Measurements from ENCODE around the gene TCF25. TPM values are rescaled to one million over a fixed set of nuclear protein-coding genes. Genes with fewer than 3 reads are reported as not detected.
A peak's percentile ranks its signal among the peaks of the same experiment; 100 is the strongest.
"Not testable (repeated sequence)": the region's sequence is repeated elsewhere in the genome, so short reads cannot be mapped to it uniquely, and the experiment has no call there.

TCF25 gene, protein sequence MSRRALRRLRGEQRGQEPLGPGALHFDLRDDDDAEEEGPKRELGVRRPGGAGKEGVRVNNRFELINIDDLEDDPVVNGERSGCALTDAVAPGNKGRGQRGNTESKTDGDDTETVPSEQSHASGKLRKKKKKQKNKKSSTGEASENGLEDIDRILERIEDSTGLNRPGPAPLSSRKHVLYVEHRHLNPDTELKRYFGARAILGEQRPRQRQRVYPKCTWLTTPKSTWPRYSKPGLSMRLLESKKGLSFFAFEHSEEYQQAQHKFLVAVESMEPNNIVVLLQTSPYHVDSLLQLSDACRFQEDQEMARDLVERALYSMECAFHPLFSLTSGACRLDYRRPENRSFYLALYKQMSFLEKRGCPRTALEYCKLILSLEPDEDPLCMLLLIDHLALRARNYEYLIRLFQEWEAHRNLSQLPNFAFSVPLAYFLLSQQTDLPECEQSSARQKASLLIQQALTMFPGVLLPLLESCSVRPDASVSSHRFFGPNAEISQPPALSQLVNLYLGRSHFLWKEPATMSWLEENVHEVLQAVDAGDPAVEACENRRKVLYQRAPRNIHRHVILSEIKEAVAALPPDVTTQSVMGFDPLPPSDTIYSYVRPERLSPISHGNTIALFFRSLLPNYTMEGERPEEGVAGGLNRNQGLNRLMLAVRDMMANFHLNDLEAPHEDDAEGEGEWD
- 145 and 153 TPM in 2 replicates for total RNA-seq (2014; rRNA removed; shearing (Covaris generic))

DNA sequence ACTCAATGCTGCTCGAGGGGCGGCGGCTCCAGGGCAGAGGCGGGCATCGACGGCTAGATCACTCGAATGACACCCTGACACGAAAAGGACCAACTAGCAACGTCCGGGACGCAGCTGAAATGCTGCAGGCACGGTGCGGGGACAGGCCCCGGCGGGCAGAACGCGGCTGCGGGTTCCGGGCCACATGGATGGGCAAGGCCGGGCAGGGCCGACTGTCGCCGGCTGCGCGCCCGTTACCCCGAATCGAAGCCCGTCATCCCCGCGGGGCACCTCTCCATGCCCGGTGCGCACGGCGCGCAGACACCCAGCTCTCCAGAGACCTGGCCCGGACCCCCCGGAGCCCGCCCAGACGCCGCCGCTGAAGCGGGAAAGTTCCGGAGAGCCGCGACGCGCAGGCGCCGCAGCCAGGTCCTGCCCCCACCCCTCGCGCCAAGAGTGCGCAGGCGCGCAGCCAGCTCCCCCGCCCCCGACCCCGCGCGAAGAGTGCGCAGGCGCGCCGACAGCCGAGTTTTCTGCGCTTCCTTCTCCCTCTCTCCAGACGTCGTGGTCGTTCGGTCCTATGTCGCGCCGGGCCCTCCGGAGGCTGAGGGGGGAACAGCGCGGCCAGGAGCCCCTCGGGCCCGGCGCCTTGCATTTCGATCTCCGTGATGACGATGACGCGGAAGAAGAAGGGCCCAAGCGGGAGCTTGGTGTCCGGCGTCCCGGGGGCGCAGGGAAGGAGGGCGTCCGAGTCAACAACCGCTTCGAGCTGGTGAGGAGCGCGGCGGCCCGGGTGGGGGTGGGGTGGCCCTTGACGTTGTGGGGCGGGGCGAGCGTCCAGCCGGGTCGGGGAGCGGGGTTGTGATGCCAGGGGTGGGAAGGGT, at the start of gene TCF25:
TSS of gene TCF25 (plus strand) at position 484 of the 863 bp plus-strand sequence. CDS start at position 560, 76 bp downstream.
- DNase-seq (ENCODE audit: low spot score) = peak; percentile 85

DNA sequence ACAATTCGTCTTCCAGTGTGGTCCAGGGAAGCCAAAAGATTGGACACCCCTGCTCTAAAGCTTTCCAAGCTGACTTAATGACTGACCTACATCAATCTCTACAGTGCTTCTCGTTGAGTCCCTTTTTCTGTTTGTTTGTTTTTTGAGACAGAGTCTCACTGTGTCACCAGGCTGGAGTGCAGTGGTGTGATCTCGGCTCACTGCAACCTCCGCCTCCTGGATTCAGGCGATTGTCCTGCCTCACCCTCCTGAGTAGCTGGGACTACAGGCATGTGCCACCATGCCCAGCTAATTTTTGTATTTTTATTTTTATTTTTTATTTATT, 49.6 kb upstream of the TCF25 start:
- DNase-seq (ENCODE audit: low spot score) = not testable (repeated sequence)

DNA sequence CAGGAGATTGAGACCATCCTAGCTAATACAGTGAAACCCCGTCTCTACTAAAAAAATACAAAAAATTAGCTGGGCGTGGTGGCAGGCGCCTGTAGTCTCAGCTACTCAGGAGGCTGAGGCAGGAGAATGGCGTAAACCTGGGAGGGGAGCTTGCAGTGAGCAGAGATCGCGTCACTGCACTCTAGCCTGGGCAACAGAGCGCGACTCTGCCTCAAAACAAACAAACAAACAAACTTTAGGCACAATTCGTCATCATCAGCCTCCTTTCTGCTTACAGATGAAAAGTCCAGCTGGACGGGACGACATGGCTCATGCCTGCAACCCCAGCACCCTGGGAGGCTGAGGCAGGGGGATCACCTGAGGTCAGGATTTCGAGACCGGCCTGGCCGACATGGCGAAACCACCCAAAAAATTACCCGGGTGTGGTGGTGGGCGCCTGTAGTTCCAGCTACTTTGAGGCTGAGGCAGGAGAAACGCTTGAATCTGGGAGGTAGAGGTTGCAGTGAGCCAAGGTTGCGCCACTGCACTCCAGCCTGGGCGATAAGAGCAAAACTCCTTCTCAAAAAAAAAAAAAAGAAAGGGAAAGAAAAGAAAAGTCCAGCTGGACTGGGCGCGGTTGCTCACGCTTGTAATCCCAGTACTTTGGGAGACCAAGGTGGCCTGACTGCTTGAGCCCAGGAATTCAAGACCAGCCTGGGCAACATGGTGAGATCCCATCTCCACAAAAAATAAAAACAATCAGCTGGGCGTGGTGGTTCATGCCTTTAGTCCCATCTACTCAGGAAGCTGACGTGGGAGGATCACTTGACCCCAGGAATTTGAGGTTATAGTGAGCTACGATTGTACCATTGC, 46.6 kb upstream of the TCF25 start:
- DNase-seq (ENCODE audit: low spot score) = no peak

DNA sequence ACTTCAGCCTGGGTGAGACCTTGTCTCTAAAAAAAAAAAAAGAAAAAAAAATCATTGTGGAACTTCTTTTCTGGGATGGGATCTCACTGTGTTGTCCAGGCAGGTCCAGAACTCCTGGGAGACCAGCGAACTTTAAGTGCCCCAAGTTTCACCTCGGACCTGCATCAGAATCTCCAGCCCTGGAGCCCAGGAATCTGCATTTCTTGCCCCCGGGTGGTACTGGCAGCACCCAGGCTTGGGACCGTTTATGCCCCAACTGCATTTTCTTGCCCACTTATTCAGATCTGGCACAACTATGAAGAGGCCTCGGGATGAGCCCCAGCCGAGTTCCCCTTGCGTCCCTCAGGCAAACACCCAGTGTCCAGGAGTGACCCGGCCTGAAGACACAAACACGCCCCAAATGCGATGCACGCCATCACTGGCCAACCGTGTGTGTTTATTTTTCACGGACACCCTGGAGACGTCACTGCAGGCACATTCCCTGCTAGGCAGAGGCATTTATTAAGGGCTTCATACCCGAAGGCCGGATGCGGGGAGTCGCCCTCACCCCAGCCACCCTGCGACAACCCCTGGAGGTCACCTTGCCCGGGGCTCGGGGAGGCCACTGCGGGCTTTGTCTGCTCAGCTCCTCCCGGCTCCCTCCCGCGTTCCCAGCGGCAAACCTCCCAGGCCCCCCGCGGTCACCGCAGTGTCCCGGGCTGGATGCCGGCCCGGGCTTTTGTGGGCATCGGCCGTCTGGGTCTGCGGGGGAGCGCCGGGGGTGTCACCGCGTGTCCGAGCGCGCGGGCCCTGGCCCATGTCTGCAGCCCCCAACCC, 45.8 kb upstream of the TCF25 start:
- peak; percentile 75 for DNase-seq (ENCODE audit: low spot score)

DNA sequence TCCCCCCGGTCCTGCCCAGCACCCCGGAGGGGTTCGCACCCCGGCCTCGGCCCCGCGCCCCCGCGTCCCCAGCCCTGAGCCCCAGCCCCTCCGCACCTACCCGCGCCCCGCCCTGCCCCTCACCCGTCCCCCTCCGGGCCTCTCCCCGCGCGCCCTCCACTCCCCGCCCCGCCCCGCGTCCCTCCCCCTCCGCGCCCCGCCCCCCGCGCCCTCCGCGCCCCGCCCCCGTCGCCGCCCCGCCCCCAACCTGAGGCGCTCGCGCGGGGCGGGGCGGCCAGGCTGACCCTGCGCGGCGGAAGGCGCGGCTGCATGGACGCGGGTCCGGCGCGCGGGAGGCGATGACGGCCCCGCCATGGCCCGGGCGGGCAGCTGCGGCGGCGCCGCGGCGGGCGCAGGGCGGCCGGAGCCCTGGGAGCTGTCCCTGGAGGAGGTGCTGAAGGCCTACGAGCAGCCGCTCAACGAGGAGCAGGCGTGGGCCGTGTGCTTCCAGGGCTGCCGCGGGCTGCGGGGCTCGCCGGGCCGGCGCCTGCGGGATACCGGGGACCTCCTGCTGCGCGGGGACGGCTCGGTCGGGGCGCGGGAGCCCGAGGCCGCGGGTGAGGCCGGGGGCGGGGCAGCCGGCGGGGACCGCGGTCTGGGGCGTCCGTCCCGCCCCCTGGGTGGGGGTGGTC, 45.1 kb upstream of the TCF25 start, which contains the start of gene SPIRE2:
TSS of gene SPIRE2 (plus strand) at position 277 of the 671 bp plus-strand sequence. CDS start at position 353, 76 bp downstream.
- DNase-seq (ENCODE audit: low spot score) = peak; percentile 54

DNA sequence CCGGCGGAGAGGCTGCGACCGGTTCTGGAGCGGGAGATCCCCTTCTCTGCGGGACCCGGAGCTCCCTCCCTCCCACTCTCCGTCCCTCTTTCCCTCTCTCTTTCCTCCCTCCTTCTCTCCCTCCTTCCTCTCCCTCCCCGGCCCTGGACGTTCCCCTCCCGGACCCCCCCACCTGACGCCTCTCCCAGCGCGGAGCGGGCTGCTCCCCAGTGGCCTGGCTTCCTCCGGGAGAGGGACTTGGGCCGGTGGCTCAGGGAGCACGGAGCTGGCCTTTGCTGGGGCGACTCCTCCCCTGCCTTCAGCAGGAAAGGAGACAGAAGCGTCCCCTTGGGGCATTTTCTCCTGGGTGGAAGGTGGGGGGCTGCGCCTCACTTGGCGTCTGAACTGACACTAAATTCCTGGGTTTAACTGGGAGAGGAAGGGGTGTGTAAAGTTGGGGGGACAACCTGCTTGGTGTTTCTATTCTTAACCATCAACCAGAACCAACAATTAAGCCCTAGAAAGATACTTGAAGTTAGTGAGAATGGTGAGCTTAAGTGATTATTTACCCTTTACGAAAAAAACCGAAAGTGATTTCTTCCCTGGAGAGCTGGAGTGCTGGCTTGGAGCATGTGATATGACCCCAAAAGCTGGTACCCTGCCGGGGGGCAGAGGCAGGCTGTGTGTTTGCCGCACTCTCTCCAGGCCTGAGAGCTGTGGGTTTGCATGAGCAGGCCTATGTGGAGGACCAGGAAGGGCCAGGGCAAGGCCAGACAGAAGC, 44.3 kb upstream of the TCF25 start:
- no peak for DNase-seq (ENCODE audit: low spot score)

DNA sequence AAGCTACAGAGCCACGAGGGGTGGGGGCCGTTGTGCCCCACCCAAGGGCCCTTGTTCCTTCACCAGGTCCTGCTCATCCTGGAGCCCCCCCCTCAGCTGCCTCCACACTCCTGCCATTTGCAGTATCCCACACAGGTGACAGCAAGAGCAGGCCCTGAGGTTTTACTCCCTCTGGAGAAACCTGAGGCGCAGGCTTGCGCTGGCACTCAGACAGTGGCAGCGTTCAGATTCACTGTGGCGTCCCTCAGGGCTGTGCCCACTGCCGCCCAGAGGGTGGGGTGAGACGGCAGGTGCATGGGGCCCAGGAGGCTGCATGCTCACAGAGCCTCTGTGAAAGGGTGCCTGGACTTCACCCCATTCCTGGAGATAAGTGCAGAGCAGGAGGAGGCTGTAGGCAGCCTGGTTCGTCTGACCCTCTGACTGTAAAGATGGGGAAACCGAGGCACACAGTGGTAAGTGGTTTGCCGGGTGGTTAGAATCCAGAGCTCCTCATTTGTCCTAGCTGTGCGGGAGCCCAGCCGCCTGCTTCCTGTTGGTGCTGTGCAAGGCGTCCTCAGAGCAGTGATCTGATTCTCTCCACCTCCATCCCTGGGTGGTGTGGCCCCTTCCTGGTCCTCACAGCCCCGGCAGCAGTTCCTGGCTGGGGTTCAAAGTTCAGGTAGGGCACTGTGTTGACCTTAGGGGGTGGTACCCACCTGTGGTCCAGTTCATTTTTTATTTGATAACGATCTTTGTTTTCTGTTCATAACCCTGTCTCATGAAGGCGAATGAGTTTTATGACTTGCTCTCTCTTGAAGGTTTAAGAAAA, 43.6 kb upstream of the TCF25 start:
- DNase-seq (ENCODE audit: low spot score) = no peak

DNA sequence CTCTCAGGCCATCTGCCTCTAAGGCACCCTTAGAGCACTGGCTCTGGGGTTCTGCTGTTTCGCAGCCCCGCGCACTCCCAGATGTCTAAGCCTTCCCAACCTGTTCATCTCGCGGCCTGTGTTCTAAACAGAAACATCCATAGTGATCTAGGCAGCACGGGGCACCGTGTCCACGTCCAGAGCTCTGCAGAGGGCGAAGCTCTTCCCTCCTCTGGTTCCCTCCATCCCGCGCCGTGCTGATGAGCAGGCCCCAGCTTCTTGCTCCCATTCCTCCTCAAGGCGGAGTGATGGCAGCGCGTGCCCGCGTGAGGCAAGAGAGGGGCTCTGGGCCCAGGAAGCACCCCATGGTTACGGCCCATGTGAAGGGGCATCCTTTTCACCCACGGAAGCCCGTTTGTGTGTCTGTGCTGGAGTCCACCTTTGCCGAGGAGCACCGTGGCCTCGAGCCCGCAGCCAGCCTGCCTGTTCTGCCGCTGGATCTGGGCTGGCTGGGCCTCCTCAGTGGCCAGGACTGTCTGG, 41.5 kb upstream of the TCF25 start:
- DNase-seq (ENCODE audit: low spot score) = no peak

DNA sequence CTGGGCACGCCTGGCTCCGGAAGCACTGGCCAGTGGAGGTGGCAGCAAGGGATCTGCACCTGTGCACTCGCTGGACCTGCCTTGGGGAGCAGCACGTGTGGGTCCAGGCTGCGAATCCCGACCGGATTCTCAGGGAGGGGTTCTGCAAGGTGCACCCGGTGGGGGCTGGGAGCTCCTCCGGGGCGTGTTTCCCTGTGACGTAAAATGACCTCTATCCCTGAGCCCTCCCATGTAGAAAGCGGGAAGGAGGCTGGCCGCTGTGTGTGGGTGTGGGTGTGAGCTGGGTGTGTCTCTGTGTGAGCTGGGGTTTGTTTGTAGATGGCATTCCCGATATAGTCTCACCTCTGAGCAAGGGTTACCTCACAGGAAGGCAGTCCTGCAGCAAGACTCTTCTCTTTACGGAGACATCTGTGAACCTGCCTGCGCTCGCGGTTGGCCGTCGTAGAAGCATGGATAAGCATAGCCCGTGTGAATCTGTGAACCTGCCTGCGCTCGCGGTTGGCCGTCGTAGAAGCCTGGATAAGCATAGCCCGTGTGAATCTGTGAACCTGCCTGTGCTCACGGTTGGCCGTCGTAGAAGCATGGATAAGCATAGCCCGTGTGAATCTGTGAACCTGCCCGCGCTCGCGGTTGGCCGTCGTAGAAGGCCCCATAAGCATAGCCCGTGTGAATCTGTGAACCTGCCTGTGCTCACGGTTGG, 39.6 kb upstream of the TCF25 start:
- DNase-seq (ENCODE audit: low spot score) = not testable (repeated sequence)

DNA sequence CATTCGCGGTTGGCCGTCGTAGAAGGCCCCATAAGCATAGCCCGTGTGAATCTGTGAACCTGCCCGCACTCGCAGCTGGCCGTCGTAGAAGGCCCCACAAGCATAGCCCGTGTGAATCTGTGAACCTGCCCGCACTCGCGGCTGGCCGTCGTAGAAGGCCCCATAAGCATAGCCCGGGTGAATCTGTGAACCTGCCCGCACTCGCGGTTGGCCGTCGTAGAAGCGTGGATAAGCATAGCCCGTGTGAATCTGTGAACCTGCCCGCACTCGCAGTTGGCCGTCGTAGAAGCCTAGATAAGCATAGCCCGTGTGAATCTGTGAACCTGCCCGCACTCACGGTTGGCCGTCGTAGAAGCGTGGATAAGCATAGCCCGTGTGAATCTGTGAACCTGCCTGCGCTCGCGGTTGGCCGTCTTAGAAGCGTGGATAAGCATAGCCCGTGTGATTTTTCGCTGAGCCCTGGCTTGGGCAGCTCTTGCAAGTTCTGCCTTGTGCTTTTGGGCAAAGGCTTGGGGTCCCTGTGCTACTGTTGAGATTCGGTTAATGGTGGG, 38.5 kb upstream of the TCF25 start:
- not testable (repeated sequence) for DNase-seq (ENCODE audit: low spot score)

DNA sequence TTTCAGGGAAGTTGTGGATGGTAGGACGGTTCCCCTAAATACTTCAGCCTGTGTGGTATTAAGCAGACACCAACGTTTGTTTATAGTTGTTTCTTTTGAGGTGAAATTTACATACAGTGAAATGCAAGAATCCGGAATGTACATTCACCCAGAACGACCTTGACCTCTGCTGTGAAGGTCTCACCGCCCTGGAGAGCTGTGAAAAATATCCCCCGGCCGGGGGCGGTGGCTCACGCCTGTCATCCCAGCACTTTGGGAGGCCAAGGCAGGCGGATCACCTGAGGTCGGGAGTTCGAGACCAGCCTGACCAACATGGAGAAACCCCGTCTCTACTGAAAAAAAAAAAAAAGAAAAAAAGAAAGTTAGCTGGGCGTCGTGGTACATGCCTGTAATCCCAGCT, 36.9 kb upstream of the TCF25 start:
- not testable (repeated sequence) for DNase-seq (ENCODE audit: low spot score)

DNA sequence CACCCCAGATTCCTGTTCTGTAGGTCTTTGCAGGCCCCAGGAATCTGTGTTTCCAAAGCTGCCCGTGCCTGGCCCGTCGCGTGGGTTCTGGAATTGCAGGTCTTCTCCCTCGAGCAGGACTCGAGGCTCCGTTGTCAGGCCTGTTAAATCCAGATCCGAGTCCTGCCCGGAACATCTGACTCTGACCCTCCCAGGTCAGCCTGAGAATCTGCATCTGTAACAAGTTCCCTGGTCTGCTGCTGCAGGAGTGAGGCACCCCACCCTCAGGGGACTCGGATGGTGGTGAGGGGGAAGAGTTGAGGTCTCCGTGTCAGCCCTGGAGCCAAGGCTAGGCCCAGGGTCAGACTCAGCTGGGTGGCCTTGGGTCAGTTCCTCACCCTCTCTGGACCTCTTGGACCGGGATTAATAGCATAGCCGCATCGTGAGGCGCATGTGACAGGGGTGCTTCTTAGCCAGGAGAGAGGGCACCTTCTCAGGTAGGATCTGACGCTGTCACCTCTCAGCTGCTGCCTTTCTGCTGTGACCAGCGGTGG, 36.3 kb upstream of the TCF25 start:
- DNase-seq (ENCODE audit: low spot score) = no peak

DNA sequence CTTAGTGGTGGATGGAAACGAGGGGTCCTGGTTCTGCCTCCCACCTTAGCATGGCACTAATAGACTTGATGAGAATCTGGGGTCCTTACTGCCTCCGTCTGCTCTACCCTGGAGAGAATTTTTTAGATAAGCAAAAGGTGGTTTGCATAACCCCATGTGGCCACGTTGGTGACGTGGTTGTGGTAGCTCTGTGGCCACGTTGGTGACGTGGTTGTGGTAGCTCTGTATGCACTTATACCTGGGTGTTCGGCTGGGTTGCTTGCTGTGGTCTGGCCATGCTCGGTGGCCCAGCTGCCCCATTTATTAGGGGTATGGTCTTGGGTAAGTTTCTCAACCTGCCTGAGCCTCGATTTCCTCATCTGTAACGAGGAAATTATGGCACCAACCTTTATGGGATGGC, 32.1 kb upstream of the TCF25 start:
- no peak for DNase-seq (ENCODE audit: low spot score)

DNA sequence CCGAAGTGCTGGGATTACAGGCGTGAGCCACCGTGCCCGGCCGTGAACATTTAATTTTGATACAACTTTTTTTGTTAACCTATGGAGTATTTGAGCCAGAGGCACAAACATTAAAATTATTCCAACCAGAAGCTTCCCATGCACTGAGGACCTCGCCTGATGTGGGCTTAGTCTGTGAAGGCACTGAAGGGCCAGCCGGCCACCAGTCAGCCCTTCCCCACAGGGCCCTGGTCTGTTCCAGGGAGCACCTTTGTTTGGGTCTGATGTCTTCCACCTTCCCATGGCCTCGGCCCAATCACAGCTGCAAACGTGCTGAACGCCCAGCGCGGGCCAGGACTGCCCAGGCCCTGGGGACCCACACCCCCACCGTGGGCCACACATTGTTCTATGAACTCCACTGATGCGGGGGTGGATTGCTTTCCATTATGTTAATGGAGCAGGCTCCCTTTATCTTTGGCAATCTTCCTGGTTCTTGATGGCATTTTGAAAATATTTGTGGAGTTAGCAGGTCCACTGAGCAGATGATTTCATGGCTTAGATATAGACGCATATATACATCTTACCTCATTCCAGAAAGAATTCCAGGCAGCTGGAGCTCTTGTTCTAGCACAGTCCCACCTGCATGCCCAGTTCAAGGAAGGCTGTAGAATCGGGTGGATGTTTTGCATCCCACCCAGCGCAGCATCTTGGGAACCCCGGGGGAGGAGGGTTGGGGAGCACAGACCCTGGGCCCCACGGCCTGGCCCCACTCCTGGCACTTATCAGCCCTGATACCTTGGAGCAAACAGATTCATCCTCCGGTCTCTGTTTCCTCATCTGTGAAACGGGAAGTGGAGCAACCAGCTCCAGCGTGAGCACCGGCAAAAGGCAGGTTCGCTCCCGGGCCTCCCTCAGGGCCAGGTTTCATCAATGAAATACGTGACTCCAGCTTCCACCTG, 30.7 kb upstream of the TCF25 start:
- peak; percentile 92 for DNase-seq (ENCODE audit: low spot score)

Data from A172 (cell line).